ENCODE results near the gene SHISA7. TPM values are rescaled to one million over a fixed set of nuclear protein-coding genes. Genes with fewer than 3 reads are reported as not detected.
A peak's percentile ranks its signal among the peaks of the same experiment; 100 is the strongest.

The SHISA7 gene
- total and polyA plus RNA-seq, 4 donors: 4.0 to 35.6 (median 17.1) TPM

GRCh38 chr19:55391702-55392615, 51.1 kb downstream of the SHISA7 start:
- 58% methylated on average over 12 of the region's 18 CpGs for WGBS (ENCODE audit: insufficient coverage)
- no peak for DNase-seq (ENCODE audit: low read depth in 4 of 6, low spot score in 6 of 6)
- H3K4me3 ChIP-seq (ENCODE audit: low read depth, low read length): no peak overlapping the region
- H3K27me3 ChIP-seq (ENCODE audit: control insufficient read depth, insufficient read depth, low read length): no peaks in the 10 kb centered on the region
- peaks cover 60% of the 10 kb centered on the region for H3K36me3 ChIP-seq (ENCODE audit: control insufficient read depth, insufficient read depth, low read length)
- no peaks in the 10 kb centered on the region for H3K9me3 ChIP-seq (ENCODE audit: control insufficient read depth, insufficient read depth, low read length)
- H3K4me1 ChIP-seq (ENCODE audit: control insufficient read depth, insufficient read depth, low read length): peaks cover 36% of the 10 kb centered on the region
- no peak overlapping the region for H3K27ac ChIP-seq (ENCODE audit: low read depth, low read length)

GRCh38 chr19:55391191-55391670, 51.9 kb downstream of the SHISA7 start:
- Histone ChIP-seq H3K36me3 (ENCODE audit: control insufficient read depth, insufficient read depth, low read length) (peaks cover 66% of the 10 kb centered on the region), H3K27me3 (ENCODE audit: control insufficient read depth, insufficient read depth, low read length) (no peaks in the 10 kb centered on the region), H3K9me3 (ENCODE audit: control insufficient read depth, insufficient read depth, low read length) (no peaks in the 10 kb centered on the region), H3K4me1 (ENCODE audit: control insufficient read depth, insufficient read depth, low read length) (peaks cover 43% of the 10 kb centered on the region), H3K4me3 (ENCODE audit: low read depth, low read length) (no peak overlapping the region), H3K27ac (ENCODE audit: low read depth, low read length) (no peak overlapping the region)
- DNase-seq (ENCODE audit: low read depth in 4 of 6, low spot score in 6 of 6): no peak
- WGBS (ENCODE audit: insufficient coverage): 77% methylated on average over 8 of the region's 12 CpGs

GRCh38 chr19:55390461-55390880, 52.6 kb downstream of the SHISA7 start:
- Histone ChIP-seq H3K27me3 (ENCODE audit: control insufficient read depth, insufficient read depth, low read length) (no peaks in the 10 kb centered on the region), H3K4me3 (ENCODE audit: low read depth, low read length) (no peak overlapping the region), H3K9me3 (ENCODE audit: control insufficient read depth, insufficient read depth, low read length) (no peaks in the 10 kb centered on the region), H3K27ac (ENCODE audit: low read depth, low read length) (no peak overlapping the region), H3K36me3 (ENCODE audit: control insufficient read depth, insufficient read depth, low read length) (peaks cover 66% of the 10 kb centered on the region), H3K4me1 (ENCODE audit: control insufficient read depth, insufficient read depth, low read length) (peaks cover 43% of the 10 kb centered on the region)
- DNase-seq (ENCODE audit: low read depth in 4 of 6, low spot score in 6 of 6): no peak
- 63% methylated on average over 4 of the region's 7 CpGs for WGBS (ENCODE audit: insufficient coverage)

GRCh38 chr19:55389386-55390317, 53.4 kb downstream of the SHISA7 start:
- H3K4me3 ChIP-seq (ENCODE audit: low read depth, low read length): no peak overlapping the region
- WGBS (ENCODE audit: insufficient coverage): 87% methylated on average over 19 of the region's 21 CpGs

GRCh38 chr19:55387736-55388497, 55.2 kb downstream of the SHISA7 start:
- Histone ChIP-seq H3K27me3 (ENCODE audit: control insufficient read depth, insufficient read depth, low read length) (no peaks in the 10 kb centered on the region), H3K9me3 (ENCODE audit: control insufficient read depth, insufficient read depth, low read length) (no peaks in the 10 kb centered on the region), H3K27ac (ENCODE audit: low read depth, low read length) (no peak overlapping the region), H3K4me1 (ENCODE audit: control insufficient read depth, insufficient read depth, low read length) (peaks cover 61% of the 10 kb centered on the region), H3K36me3 (ENCODE audit: control insufficient read depth, insufficient read depth, low read length) (peaks cover 63% of the 10 kb centered on the region), H3K4me3 (ENCODE audit: low read depth, low read length) (no peak overlapping the region)
- 88% methylated on average over 14 of the region's 24 CpGs for WGBS (ENCODE audit: insufficient coverage)
- no peak for DNase-seq (ENCODE audit: low read depth in 4 of 6, low spot score in 6 of 6)

More at GRCh38 chr19:55389386-55390317, 53.4 kb downstream of the SHISA7 start:
- Histone ChIP-seq H3K27ac (ENCODE audit: low read depth, low read length) (no peak overlapping the region), H3K27me3 (ENCODE audit: control insufficient read depth, insufficient read depth, low read length) (no peaks in the 10 kb centered on the region), H3K9me3 (ENCODE audit: control insufficient read depth, insufficient read depth, low read length) (no peaks in the 10 kb centered on the region), H3K4me1 (ENCODE audit: control insufficient read depth, insufficient read depth, low read length) (peaks cover 50% of the 10 kb centered on the region), H3K36me3 (ENCODE audit: control insufficient read depth, insufficient read depth, low read length) (peaks cover 66% of the 10 kb centered on the region)
- no peak for DNase-seq (ENCODE audit: low read depth in 4 of 6, low spot score in 6 of 6)

- Histone ChIP-seq H3K4me1 (ENCODE audit: control insufficient read depth, insufficient read depth, low read length) (peaks cover 64% of the 10 kb centered on the region), H3K9me3 (ENCODE audit: control insufficient read depth, insufficient read depth, low read length) (no peaks in the 10 kb centered on the region), H3K4me3 (ENCODE audit: low read depth, low read length) (peak overlapping the region; percentile 96), H3K27me3 (ENCODE audit: control insufficient read depth, insufficient read depth, low read length) (no peaks in the 10 kb centered on the region), H3K36me3 (ENCODE audit: control insufficient read depth, insufficient read depth, low read length) (peaks cover 50% of the 10 kb centered on the region), H3K27ac (ENCODE audit: low read depth, low read length) (peak overlapping the region; percentile 94)
- no peak for DNase-seq (ENCODE audit: low read depth in 4 of 6, low spot score in 6 of 6)
- WGBS (ENCODE audit: insufficient coverage): 5% methylated on average over 33 of the region's 33 CpGs
Observed at GRCh38 chr19:55386493-55386971, 56.6 kb downstream of the SHISA7 start.

- no peaks in the 10 kb centered on the region for H3K27me3 ChIP-seq (ENCODE audit: control insufficient read depth, insufficient read depth, low read length)
- 0% methylated on average over 68 of the region's 68 CpGs for WGBS (ENCODE audit: insufficient coverage)
- H3K4me3 ChIP-seq (ENCODE audit: low read depth, low read length): peak within 1 kb of the TSS; percentile 96
- no peaks in the 10 kb centered on the region for H3K9me3 ChIP-seq (ENCODE audit: control insufficient read depth, insufficient read depth, low read length)
- H3K27ac ChIP-seq (ENCODE audit: low read depth, low read length): peak within 1 kb of the TSS; percentile 94
- peaks cover 59% of the 10 kb centered on the region for H3K4me1 ChIP-seq (ENCODE audit: control insufficient read depth, insufficient read depth, low read length)
- peaks cover 44% of the 10 kb centered on the region for H3K36me3 ChIP-seq (ENCODE audit: control insufficient read depth, insufficient read depth, low read length)
- DNase-seq (ENCODE audit: low read depth in 4 of 6, low spot score in 6 of 6): peak; percentile 99 to 100 (median 100)
Observed at GRCh38 chr19:55385724-55386492, 57.2 kb downstream of the SHISA7 start, which contains the start of gene RPL28. Gene RPL28, plus strand, starts transcription at chr19:55385932. Its CDS starts 426 bp downstream, at chr19:55386358.

GRCh38 chr19:55384920-55385723, 58.0 kb downstream of the SHISA7 start:
- H3K4me1 ChIP-seq (ENCODE audit: control insufficient read depth, insufficient read depth, low read length): peaks cover 59% of the 10 kb centered on the region

More at GRCh38 chr19:55384920-55385723, 58.0 kb downstream of the SHISA7 start:
- H3K4me3 ChIP-seq (ENCODE audit: low read depth, low read length): peak overlapping the region; percentile 96
- peaks cover 38% of the 10 kb centered on the region for H3K36me3 ChIP-seq (ENCODE audit: control insufficient read depth, insufficient read depth, low read length)
- H3K27ac ChIP-seq (ENCODE audit: low read depth, low read length): peak overlapping the region; percentile 94
- H3K27me3 ChIP-seq (ENCODE audit: control insufficient read depth, insufficient read depth, low read length): no peaks in the 10 kb centered on the region
- DNase-seq (ENCODE audit: low read depth in 4 of 6, low spot score in 6 of 6): peak; percentile 97 to 99 (median 98)
- 4% methylated on average over 27 of the region's 34 CpGs for WGBS (ENCODE audit: insufficient coverage)
- no peaks in the 10 kb centered on the region for H3K9me3 ChIP-seq (ENCODE audit: control insufficient read depth, insufficient read depth, low read length)

Data from spinal cord (tissue), 10 donors.